Heart left ventricle (tissue), 13 donors: Measurements from ENCODE around the gene EPX.

Experiments used
- POLR2A ChIP-seq, 2 donors: fragments of 450-650 bp; IDR thresholded peaks; one replicate each; pipeline ENCODE4 v1.6.1; 2017; ENCODE audit warnings: antibody characterized with exemption in 2 of 2, mild to moderate bottlenecking in 2 of 2, moderate library complexity in 2 of 2
- TF ChIP-seq, protein P1 (sequence below), 12 donors: fragments of 200-600 bp; sonication (generic) in 4 of 12; IDR thresholded peaks; one replicate each; pipeline versions ENCODE4 v1.5.0 to v1.8.0; 2018 to 2022; ENCODE audit warnings: antibody characterized with exemption in 12 of 12, mild to moderate bottlenecking in 5 of 12
- donor health status: ischemic (EF 13 %, LVEDD 7.1; RV severe dilation, severe dysfunction).
- donor health status: DM: no; HTN: yes; CAD: no.
- donor health status: DM: no; HTN: no; CAD: no.
- donor health status: ischemic (EF 25% LVEDD 6.9; RV normal size, moderate dysfunction).
- donor health status: ischemic (EF 25% LVEDD 5.7; RV mildly dilated, moderate dysfunction).
- donor health status: ischemic (EF 35%, LVEDD 5.7; RV mildly dilated, moderate dysfunction).
- donor health status: nonischemic (EF 11% LVEDD 7.7; RV severe dilation, severe dysfunction).
- donor health status: DM: yes; HTN: yes; CAD: no.
- donor health status: PGD.
- donor health status: ischemic (EF 29% LVEDD 5.4; RV normal size, mild dysfunction).
- donor health status: nonischemic (EF 23%, LVEDD 6.1; RV moderate dilation, normal function).

DNA sequence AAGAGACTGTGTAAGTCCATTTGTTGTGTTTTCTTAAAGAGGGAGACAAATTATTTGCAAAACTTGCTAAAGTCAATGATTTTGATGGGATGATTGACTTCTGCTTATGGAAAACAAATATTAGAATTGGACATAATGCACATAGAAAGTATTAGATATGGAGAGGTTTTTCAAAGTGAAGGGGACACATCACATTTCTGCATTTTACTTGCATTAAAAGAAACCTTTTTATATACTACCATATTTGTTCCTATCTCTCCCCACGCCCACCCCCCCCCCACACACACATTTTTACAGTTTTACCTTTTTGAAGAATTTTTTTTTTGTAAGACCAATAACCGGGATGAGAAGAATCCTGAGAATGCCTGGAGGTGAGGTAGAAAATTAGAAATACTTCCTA lies 34.3 kb upstream of the EPX start:
- TF ChIP-seq, protein P1, sequence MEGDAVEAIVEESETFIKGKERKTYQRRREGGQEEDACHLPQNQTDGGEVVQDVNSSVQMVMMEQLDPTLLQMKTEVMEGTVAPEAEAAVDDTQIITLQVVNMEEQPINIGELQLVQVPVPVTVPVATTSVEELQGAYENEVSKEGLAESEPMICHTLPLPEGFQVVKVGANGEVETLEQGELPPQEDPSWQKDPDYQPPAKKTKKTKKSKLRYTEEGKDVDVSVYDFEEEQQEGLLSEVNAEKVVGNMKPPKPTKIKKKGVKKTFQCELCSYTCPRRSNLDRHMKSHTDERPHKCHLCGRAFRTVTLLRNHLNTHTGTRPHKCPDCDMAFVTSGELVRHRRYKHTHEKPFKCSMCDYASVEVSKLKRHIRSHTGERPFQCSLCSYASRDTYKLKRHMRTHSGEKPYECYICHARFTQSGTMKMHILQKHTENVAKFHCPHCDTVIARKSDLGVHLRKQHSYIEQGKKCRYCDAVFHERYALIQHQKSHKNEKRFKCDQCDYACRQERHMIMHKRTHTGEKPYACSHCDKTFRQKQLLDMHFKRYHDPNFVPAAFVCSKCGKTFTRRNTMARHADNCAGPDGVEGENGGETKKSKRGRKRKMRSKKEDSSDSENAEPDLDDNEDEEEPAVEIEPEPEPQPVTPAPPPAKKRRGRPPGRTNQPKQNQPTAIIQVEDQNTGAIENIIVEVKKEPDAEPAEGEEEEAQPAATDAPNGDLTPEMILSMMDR (IDR thresholded peaks at IDR 0.05): no peak
- no peak for TF ChIP-seq POLR2A (IDR thresholded peaks at IDR 0.05)
